ENCODE results near the gene PPP1R37. TPM values are rescaled to one million over a fixed set of nuclear protein-coding genes. Genes with fewer than 3 reads are reported as not detected.
A peak's percentile ranks its signal among the peaks of the same experiment; 100 is the strongest.

PPP1R37 gene
- total and polyA plus RNA-seq, 4 donors, result 19.2 to 39.7 (median 25.9) TPM

- Histone ChIP-seq H3K27ac (ENCODE audit: low read depth in 1 of 2, low read length in 1 of 2) (peak overlapping the region in 1 of 2 donors; percentile 1), H3K27me3 (ENCODE audit: control insufficient read depth in 3 of 3, insufficient read depth in 3 of 3, low read length in 2 of 3) (no peaks in the 10 kb centered on the region), H3K9ac (ENCODE audit: insufficient read depth in 1 of 2, low read length in 2 of 2) (no peak overlapping the region), H3K4me3 (no peak overlapping the region), H3K9me3 (ENCODE audit: control insufficient read depth in 4 of 4, insufficient read depth in 3 of 4, low read length in 3 of 4) (no peaks in the 10 kb centered on the region), H3K4me1 (ENCODE audit: control insufficient read depth in 5 of 5, insufficient read depth in 5 of 5, low read length in 5 of 5) (peaks cover 11 to 41% (median 34%) of the 10 kb centered on the region in 5 donors), H3K36me3 (ENCODE audit: control insufficient read depth in 4 of 4, insufficient read depth in 4 of 4, low read length in 4 of 4) (peaks cover 0 to 2% (median 0%) of the 10 kb centered on the region in 4 donors)
- DNase-seq, result peak in 2 of 3 donors; percentile 41 to 59
- ATAC-seq (ENCODE audit: insufficient read depth, low FRiP score), result no peak
- WGBS, 2 donors, result 59 to 70% methylated on average over 15 of the region's 15 CpGs
- TF ChIP-seq CTCF (IDR thresholded peaks at IDR 0.05; ENCODE audit: control extremely low read depth, extremely low read depth), result no peak
These were observed 5.8 kb downstream of the PPP1R37 start for GRCh38 chr19:45098521-45099466.

GRCh38 chr19:45099467-45100191, 6.7 kb downstream of the PPP1R37 start:
- no peak for TF ChIP-seq CTCF (IDR thresholded peaks at IDR 0.05; ENCODE audit: control extremely low read depth, extremely low read depth)
- H3K9me3 ChIP-seq (ENCODE audit: control insufficient read depth in 4 of 4, insufficient read depth in 3 of 4, low read length in 3 of 4), result no peaks in the 10 kb centered on the region
- H3K27me3 ChIP-seq (ENCODE audit: control insufficient read depth in 3 of 3, insufficient read depth in 3 of 3, low read length in 2 of 3), result no peaks in the 10 kb centered on the region
- no peak for ATAC-seq (ENCODE audit: insufficient read depth, low FRiP score)
- H3K36me3 ChIP-seq (ENCODE audit: control insufficient read depth in 4 of 4, insufficient read depth in 4 of 4, low read length in 4 of 4), result peaks cover 0 to 2% (median 0%) of the 10 kb centered on the region in 4 donors
- 85 to 89% methylated on average over 25 of the region's 25 CpGs for WGBS, 2 donors
- H3K4me1 ChIP-seq (ENCODE audit: control insufficient read depth in 5 of 5, insufficient read depth in 5 of 5, low read length in 5 of 5), result peaks cover 5 to 39% (median 25%) of the 10 kb centered on the region in 5 donors
- no peak for DNase-seq
- H3K9ac ChIP-seq (ENCODE audit: insufficient read depth in 1 of 2, low read length in 2 of 2), result no peak overlapping the region
- peak overlapping the region in 1 of 2 donors; percentile 16 for H3K27ac ChIP-seq (ENCODE audit: low read depth in 1 of 2, low read length in 1 of 2)
- H3K4me3 ChIP-seq, result no peak overlapping the region

- Histone ChIP-seq H3K4me1 (ENCODE audit: control insufficient read depth in 5 of 5, insufficient read depth in 5 of 5, low read length in 5 of 5) (peaks cover 5 to 36% (median 21%) of the 10 kb centered on the region in 5 donors), H3K27ac (ENCODE audit: low read depth in 1 of 2, low read length in 1 of 2) (peak overlapping the region in 1 of 2 donors; percentile 16), H3K9me3 (ENCODE audit: control insufficient read depth in 4 of 4, insufficient read depth in 3 of 4, low read length in 3 of 4) (no peaks in the 10 kb centered on the region), H3K4me3 (no peak overlapping the region), H3K36me3 (ENCODE audit: control insufficient read depth in 4 of 4, insufficient read depth in 4 of 4, low read length in 4 of 4) (peaks cover 0 to 2% (median 0%) of the 10 kb centered on the region in 4 donors), H3K9ac (ENCODE audit: insufficient read depth in 1 of 2, low read length in 2 of 2) (no peak overlapping the region), H3K27me3 (ENCODE audit: control insufficient read depth in 3 of 3, insufficient read depth in 3 of 3, low read length in 2 of 3) (no peaks in the 10 kb centered on the region)
- 92 to 94% methylated on average over 3 of the region's 3 CpGs for WGBS, 2 donors
- no peak for DNase-seq
- no peak for ATAC-seq (ENCODE audit: insufficient read depth, low FRiP score)
- TF ChIP-seq CTCF (IDR thresholded peaks at IDR 0.05; ENCODE audit: control extremely low read depth, extremely low read depth), result no peak
These were observed 7.2 kb downstream of the PPP1R37 start for GRCh38 chr19:45100201-45100600.
